ENCODE results near the gene C19orf85.

DNA sequence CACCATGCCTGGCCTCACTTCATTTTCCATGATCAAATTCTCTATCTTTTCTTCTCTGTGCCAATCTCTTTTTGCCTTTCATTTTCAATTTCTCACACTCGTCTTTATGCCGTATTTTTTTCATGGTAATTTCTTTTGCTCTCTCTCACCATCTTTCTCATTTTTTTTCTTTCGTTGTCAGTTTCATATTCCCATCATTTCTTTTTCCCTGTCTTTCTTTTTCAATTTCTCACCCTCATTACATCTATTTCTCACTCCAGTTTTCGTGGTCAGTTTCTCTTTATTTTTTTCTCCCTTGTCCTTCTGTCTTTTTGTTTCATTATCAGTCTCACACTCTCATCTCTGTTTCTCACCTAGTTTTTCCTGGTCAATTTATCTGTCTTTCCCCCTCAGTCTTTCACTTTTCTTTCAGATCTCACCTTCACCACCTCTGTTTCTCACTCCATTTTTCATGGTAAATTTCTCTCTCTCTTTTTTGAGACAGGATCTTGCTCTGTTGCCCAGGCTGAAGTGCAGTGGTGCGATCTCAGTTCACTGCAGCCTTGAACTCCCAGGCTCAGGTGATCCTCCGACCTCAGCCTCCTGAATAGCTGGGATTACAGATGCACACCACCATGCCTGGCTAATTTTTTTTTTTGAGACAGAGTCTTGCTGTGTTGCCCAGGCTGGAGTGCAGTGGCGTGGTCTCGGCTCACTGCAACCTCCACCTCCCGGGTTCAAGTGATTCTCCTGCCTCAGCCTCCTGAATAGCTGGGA lies 37.8 kb upstream of the C19orf85 start:
- TF ChIP-seq, protein P1, sequence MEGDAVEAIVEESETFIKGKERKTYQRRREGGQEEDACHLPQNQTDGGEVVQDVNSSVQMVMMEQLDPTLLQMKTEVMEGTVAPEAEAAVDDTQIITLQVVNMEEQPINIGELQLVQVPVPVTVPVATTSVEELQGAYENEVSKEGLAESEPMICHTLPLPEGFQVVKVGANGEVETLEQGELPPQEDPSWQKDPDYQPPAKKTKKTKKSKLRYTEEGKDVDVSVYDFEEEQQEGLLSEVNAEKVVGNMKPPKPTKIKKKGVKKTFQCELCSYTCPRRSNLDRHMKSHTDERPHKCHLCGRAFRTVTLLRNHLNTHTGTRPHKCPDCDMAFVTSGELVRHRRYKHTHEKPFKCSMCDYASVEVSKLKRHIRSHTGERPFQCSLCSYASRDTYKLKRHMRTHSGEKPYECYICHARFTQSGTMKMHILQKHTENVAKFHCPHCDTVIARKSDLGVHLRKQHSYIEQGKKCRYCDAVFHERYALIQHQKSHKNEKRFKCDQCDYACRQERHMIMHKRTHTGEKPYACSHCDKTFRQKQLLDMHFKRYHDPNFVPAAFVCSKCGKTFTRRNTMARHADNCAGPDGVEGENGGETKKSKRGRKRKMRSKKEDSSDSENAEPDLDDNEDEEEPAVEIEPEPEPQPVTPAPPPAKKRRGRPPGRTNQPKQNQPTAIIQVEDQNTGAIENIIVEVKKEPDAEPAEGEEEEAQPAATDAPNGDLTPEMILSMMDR (IDR thresholded peaks at IDR 0.05; ENCODE audit: insufficient read depth, low read length) = no peak
- no peak for TF ChIP-seq POLR2AphosphoS5 (IDR thresholded peaks at IDR 0.05; ENCODE audit: low read depth)
- TF ChIP-seq, protein P2, sequence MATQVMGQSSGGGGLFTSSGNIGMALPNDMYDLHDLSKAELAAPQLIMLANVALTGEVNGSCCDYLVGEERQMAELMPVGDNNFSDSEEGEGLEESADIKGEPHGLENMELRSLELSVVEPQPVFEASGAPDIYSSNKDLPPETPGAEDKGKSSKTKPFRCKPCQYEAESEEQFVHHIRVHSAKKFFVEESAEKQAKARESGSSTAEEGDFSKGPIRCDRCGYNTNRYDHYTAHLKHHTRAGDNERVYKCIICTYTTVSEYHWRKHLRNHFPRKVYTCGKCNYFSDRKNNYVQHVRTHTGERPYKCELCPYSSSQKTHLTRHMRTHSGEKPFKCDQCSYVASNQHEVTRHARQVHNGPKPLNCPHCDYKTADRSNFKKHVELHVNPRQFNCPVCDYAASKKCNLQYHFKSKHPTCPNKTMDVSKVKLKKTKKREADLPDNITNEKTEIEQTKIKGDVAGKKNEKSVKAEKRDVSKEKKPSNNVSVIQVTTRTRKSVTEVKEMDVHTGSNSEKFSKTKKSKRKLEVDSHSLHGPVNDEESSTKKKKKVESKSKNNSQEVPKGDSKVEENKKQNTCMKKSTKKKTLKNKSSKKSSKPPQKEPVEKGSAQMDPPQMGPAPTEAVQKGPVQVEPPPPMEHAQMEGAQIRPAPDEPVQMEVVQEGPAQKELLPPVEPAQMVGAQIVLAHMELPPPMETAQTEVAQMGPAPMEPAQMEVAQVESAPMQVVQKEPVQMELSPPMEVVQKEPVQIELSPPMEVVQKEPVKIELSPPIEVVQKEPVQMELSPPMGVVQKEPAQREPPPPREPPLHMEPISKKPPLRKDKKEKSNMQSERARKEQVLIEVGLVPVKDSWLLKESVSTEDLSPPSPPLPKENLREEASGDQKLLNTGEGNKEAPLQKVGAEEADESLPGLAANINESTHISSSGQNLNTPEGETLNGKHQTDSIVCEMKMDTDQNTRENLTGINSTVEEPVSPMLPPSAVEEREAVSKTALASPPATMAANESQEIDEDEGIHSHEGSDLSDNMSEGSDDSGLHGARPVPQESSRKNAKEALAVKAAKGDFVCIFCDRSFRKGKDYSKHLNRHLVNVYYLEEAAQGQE (IDR thresholded peaks at IDR 0.05; ENCODE audit: insufficient replicate concordance, low read depth) = no peak
- no peak for TF ChIP-seq SPI1 (IDR thresholded peaks at IDR 0.05; ENCODE audit: borderline replicate concordance, low read depth)
- no peak for TF ChIP-seq GABPA (IDR thresholded peaks at IDR 0.05; ENCODE audit: low read depth)
